ENCODE results near the gene RPS2.

Gene RPS2

GRCh38 chr16:1998852-1999801, 34.5 kb upstream of the RPS2 start:
- no peak for TF ChIP-seq CTCF (IDR thresholded peaks at IDR 0.05; ENCODE audit: low read depth, low read length)
- no peak overlapping the region for H3K4me3 ChIP-seq (ENCODE audit: low read depth, low read length)
- in situ Hi-C loops (cut with HindIII; ENCODE audit: low sequenced_read_pairs) = no loop called here
- DNase-seq (ENCODE audit: low read depth, low spot score) = no peak

GRCh38 chr16:1998360-1998835, 33.8 kb upstream of the RPS2 start:
- in situ Hi-C loops (cut with HindIII; ENCODE audit: low sequenced_read_pairs) = no loop called here
- no peak overlapping the region for H3K4me3 ChIP-seq (ENCODE audit: low read depth, low read length)
- DNase-seq (ENCODE audit: low read depth, low spot score) = no peak
- no peak for TF ChIP-seq CTCF (IDR thresholded peaks at IDR 0.05; ENCODE audit: low read depth, low read length)

GRCh38 chr16:1997494-1998359, 33.1 kb upstream of the RPS2 start:
- no peak overlapping the region for H3K4me3 ChIP-seq (ENCODE audit: low read depth, low read length)
- in situ Hi-C loops (cut with HindIII; ENCODE audit: low sequenced_read_pairs) = no loop called here
- no peak for TF ChIP-seq CTCF (IDR thresholded peaks at IDR 0.05; ENCODE audit: low read depth, low read length)
- DNase-seq (ENCODE audit: low read depth, low spot score) = no peak

GRCh38 chr16:1993731-1994131, 29.1 kb upstream of the RPS2 start:
- DNase-seq (ENCODE audit: low read depth, low spot score) = no peak
- in situ Hi-C loops (cut with HindIII; ENCODE audit: low sequenced_read_pairs) = no loop called here
- H3K4me3 ChIP-seq (ENCODE audit: low read depth, low read length) = no peak overlapping the region
- no peak for TF ChIP-seq CTCF (IDR thresholded peaks at IDR 0.05; ENCODE audit: low read depth, low read length)

GRCh38 chr16:1992704-1993317, 28.2 kb upstream of the RPS2 start:
- DNase-seq (ENCODE audit: low read depth, low spot score) = no peak
- no peak overlapping the region for H3K4me3 ChIP-seq (ENCODE audit: low read depth, low read length)
- in situ Hi-C loops (cut with HindIII; ENCODE audit: low sequenced_read_pairs) = no loop called here
- no peak for TF ChIP-seq CTCF (IDR thresholded peaks at IDR 0.05; ENCODE audit: low read depth, low read length)

All from astrocyte of the spinal cord (primary cell).